HG03103 (cell line): ENCODE data around the gene PWP2.
"Not testable (repeated sequence)": the region's sequence is repeated elsewhere in the genome, so short reads cannot be mapped to it uniquely, and the experiment has no call there.

Experiments
- ATAC-seq: cut with Tn5 transposase; IDR thresholded peaks from one replicate; pipeline ENCODE4 v1.9.1; 2021; ENCODE audit warnings: low read depth; ENCODE audit not compliant: unreplicated experiment

The PWP2 gene

DNA sequence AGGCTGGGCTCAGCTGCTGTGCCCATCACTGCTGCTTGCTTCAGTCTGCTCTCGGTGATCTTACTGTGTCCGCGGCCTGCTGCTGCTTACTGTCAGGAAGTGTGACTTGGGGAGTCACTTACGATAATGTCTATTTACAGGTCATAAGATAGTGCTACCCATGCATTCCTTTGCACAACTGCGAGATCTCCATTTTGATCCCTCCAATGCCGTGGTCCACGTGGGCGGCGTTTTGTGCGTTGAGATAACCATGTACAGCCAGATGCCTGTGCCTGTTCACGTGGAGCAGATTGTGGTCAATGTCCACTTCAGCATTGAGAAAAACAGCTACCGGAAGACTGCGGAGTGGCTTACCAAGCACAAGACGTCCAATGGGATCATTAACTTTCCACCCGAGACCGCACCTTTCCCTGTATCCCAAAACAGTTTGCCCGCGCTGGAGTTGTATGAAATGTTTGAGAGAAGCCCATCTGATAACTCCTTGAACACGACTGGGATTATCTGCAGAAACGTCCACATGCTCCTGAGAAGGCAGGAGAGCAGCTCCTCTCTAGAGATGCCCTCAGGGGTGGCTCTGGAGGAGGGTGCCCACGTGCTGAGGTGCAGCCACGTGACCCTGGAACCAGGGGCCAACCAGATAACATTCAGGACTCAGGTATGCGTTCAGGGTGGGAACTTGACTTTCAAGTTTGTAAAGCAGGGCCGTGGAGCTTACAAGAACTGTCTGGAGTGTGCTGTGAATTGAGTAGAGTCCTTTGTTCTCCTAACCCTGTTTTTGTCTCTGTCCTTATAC is 24.4 kb upstream of the PWP2 start:
- ATAC-seq: no peak

GRCh38 chr21:44083631-44084291 is 23.4 kb upstream of the PWP2 start:
- no peak for ATAC-seq

GRCh38 chr21:44084496-44085241 is 22.5 kb upstream of the PWP2 start:
- no peak for ATAC-seq

DNA sequence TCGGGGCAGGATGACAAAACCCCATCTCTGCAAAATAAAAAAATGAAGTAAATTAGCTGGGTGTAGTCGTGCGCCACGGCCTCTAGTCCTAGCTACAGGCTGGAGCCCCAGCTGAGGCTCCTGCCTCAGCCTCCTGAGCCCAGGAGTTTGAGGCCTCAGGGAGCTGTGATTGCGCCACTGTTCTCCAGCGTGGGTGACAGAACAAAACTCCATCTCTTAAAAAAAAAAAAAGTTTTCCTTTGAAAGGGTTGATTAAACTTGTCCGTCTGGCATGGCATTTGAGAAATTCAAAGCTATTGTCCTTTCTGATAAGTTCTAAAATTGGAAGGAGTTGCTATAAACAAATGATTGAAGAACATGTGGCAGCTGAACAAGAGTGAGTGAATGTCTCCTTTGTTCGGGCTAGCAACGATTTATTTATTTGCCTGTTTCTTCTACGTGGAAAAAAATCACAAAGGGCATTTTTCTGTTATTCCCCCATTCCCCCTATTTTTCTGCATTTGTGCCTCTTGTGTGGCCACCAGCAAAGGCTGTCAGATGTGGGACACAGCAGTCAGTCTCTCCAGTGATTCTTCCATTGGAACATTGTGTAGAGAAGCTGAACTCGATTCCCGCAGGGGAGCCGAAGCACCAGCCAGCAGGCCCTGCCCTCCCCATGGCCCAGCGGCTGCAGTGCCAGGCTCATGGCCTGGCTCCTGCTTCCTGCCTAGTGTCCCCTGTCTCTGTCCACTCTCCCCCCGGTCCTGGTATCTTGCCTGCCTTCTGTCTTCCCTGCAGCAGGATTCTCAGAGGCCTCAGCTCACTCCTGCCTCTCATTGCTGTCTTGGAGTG is 21.5 kb upstream of the PWP2 start:
- ATAC-seq: no peak

DNA sequence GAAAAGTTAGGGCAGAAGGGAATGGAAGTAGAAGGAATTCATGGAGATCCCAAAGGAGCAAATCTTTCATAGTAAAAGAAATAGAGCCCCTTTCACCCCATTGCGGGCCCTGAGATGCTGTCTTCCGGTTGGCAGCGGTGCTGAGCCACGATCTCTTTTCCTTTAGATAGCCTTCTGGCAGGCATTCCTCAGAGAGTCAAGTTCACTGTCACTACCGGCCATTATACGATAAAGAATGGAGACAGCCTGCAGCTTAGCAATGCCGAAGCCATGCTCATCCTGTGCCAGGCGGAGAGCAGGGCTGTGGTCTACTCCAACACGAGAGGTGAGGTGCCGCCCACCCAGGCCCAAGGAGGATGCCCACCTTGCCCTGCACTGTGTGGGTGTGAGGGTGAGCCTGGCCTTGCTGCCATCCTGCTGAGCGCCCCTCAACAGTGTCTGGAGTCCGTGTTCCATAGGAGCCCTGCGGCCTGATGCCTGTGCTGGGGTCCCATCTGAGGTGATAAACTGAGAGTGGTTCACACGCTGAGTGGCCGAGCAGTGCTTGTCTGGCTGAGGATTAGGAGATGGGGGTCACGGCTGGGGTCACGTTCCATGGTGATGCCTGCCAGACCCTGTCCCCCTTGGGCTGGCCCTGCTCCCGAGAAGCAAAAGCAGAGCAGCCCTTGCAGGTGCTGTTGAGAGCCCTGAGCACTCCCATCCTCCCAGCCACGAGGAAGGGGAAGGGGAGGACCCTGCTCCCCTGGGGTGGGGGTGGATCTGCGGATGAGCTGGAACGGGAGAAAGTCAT is 20.4 kb upstream of the PWP2 start:
- ATAC-seq: no peak

GRCh38 chr21:44087426-44088400 is 19.5 kb upstream of the PWP2 start:
- no peak for ATAC-seq

- no peak for ATAC-seq
Measured at GRCh38 chr21:44088401-44088780, 18.8 kb upstream of the PWP2 start.

DNA sequence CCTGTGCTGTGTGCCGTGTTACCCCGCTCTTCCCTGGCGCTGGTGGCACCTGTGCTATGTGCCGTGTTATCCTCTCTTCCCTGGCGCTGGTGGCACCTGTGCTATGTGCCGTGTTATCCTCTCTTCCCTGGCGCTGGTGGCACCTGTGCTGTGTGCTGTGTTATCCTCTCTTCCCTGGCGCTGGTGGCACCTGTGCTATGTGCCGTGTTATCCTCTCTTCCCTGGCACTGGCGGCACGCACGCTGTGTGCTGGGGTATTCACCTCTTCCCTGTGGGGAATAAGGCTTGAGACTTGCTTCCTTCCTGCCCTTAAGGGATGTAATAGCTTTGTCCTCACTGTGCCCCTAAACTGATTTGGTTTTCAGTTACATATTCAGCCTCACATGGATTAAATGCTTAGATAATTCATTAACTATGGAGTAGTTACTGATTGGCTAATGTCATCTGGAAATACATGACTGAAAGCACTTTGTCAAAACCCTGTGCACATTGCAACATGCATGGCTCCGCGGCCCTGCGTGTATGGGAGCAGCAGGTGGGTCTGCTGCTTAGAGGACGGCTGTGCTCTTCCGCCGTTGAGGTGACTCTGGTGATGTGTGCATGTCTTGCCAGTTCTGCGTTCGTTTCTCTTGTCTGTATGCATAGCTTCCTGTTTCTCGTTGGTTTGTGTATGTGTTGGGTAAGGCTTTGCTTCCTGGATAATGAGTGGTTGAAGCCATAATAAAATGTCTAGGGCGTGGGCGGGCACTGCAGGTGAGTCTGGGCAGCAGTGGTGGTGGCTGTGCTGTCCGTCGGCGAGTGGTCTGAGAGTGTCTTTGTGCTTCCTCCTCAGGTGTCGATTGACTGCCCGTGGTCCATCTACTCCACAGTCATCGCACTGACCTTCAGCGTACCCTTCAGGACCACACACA is 17.9 kb upstream of the PWP2 start:
- no peak for ATAC-seq

GRCh38 chr21:44090325-44090724 is 16.9 kb upstream of the PWP2 start:
- no peak for ATAC-seq

DNA sequence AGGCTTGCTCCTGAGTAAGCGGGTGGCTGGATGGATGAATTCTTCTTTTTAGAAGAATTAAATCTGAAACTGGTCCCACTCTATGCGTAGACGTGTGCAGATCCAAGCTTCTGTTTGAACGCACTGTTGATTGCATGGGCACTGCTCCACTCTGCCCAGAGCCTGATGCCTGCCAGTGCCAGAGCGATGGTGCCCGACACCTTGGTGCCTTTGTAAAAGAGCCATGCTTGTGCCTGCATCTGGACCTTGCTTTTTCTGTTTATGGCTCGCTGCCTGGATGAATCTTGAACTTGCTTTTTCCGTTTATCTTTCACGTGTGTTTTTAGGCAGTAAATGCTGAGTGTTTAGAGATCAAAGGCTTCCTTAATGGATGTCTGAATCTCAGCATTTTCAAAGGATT is 15.0 kb upstream of the PWP2 start:
- no peak for ATAC-seq

DNA sequence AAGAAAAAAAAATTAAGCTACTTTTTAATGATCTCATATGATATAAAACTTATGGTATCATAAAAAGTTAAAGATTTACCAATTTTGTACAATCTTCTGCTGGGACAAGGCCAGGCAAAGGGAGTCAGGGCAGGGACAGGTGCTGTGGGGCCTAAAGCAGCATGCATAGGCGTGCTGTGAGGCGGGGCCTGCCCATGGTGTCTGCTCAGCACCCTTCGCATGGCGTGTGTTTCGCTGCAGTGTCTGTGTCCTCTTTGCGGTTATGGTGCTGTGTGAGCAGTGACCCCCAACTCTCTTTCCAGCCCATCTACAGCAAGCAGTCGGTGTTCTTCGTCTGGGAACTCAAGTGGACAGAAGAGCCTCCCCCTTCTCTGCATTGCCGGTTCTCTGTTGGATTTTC is 13.4 kb upstream of the PWP2 start:
- no peak for ATAC-seq

DNA sequence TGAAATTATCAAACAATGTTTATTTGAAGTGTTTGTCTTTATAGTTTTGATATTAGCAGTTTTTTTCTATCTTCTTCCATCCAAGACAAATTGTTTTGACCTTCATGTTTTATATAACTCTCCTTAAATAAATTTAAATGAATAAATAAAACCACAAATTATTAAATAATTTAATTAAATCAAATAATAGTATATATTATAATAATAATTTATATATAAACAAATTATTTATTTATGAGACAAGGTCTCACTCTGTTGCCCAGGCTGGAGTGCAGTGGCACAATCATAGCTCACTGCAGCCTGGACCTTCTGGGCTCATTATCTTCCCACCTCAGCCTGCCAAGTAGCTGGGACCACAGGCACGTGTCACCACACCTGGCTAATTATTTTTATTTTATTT is 12.4 kb upstream of the PWP2 start:
- no peak for ATAC-seq

DNA sequence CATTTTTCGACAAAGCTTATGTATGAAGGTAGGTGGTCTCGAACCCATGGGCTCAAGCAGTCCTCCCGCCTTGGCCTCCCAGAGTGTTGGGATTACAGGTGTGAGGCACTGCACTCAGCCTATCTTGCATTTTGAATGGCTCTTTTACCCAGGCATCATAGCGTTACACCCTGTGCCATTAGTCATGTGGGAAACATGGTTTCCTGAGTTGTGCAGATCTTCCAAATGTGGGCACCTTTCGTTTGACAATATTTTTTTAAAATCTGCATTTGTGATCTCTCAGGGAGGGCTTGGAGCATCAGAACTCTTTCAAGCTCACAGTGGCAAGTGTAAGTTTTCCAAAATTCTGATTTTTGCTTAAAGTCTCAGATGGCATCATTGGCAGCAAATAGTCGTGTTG is 8.7 kb upstream of the PWP2 start:
- ATAC-seq: not testable (repeated sequence)

GRCh38 chr21:44098964-44099363 is 8.2 kb upstream of the PWP2 start:
- ATAC-seq: not testable (repeated sequence)

DNA sequence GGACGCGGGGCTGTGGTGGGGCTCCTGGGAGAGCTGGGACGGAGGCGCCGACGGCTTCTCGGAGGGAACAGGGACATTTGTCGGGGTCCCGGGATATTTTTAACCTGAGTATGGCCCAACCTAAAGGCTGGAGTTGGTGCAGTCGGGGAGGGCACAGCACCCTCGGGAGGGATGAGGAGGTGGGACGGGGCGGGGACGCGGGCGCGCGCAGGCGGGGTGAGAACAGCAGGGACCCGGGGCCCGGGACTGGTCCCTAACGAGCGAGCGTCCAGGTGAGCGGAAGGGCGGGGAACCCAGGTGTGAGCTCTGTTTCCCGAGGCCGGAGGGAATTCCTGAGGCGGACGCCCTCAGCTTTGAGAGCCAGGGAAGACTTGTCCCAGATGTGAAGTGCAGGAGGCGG is 390 bp downstream of the PWP2 start:
- ATAC-seq: not testable (repeated sequence)

DNA sequence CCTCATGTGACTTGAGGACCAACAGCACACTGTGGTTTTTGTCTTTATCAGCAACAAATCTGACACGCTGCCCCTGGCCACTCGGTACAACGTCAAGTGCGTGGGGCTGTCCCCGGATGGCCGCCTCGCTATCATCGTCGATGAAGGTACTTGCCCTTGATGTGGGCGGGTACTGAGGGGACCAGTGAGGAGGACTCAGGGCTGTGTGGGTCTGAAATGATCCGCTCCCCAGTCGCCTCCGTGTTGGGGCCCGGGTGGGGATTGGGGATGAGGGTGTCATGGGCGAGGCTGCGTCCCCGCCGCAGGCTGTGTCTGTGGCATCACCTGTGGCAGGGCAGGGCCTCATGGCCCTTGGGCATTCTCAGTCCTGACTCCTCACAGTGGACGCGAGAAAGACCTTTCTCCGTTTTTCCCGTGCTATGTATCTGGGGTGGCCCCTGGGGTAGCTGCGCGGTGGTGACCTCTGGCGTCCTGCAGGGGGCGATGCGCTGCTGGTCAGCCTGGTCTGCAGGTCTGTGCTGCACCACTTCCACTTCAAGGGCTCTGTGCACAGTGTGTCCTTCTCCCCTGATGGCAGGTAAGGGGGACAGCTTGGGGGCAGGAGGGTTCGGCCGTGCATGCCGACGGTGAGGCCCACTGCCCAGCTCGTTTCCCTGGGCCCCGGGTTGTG is 6.6 kb downstream of the PWP2 start:
- ATAC-seq: not testable (repeated sequence)

DNA sequence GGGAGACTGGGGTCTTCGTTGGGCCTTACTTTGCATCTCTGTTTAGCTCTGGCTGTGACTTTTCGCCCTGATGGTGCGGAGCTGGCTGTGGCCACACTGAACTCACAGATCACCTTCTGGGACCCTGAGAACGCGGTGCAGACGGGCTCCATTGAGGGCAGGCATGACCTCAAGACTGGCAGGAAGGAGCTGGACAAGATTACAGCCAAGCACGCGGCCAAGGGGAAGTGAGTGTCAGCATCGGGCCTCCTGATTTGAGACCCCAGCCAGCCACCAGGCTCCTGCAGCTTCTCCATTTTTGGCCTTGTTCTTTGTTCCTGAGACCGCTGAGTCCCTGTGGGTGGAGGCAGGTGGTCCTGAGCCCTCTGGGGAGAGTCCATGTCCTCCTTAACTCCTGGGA is 14.9 kb downstream of the PWP2 start:
- ATAC-seq: not testable (repeated sequence)
